HUDEP-2 (cell line): ENCODE results near the gene HDAC4.

ENCODE experiments used
- DNase-seq, 76 experiments: peaks; one replicate each; lab custom pipeline; 2025; ENCODE audit not compliant: unreplicated experiment in 76 of 76; lab: John Stamatoyannopoulos, UW

Gene HDAC4

GRCh38 chr2:239285932-239286230 lies 114.9 kb downstream of the HDAC4 start:
- no peak for DNase-seq

DNA sequence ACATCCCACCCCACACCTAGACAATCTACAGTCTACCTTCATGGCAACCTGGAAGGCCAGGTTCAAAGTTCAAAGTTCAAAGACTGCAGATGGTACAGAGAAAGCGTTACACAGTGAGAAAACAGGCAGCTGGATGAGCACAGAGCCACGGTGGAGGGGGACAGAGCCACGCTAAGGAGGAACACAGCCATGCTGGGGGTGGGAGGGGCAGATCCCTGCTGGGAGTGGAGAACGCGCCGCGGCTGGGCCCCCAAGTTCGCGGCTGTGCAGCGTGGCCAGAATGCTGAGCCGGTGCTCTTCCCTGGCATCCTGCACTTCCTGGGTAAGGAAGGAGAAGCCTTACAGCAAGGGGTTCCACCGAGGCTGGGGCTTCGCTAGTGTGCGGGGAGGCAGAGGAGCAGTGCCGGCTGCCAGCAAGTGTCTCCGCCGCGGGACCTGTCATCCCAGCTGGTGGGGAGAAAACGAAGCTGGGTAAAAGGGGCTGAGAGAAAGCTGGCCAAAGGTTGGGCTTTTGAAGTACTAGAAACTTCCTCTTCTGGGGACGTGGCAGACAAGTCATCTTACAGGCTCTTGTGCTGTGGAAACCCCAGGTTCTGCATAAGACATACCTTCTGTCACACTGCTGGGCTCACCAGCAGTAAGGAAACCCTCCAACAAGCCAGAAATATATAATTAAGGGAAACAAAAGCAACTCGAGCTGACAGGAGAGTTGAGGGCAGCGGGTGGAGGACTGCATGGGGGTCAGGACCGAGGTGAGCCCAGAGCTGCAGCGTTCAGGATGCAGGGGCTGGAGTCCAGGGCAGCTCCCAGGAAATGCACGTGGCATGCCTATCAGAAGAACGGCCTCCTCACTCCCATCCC lies 115.5 kb downstream of the HDAC4 start:
- peak in 1 of 76 experiments; percentile 23 for DNase-seq

GRCh38 chr2:239283961-239284795 lies 116.6 kb downstream of the HDAC4 start:
- no peak for DNase-seq

DNA sequence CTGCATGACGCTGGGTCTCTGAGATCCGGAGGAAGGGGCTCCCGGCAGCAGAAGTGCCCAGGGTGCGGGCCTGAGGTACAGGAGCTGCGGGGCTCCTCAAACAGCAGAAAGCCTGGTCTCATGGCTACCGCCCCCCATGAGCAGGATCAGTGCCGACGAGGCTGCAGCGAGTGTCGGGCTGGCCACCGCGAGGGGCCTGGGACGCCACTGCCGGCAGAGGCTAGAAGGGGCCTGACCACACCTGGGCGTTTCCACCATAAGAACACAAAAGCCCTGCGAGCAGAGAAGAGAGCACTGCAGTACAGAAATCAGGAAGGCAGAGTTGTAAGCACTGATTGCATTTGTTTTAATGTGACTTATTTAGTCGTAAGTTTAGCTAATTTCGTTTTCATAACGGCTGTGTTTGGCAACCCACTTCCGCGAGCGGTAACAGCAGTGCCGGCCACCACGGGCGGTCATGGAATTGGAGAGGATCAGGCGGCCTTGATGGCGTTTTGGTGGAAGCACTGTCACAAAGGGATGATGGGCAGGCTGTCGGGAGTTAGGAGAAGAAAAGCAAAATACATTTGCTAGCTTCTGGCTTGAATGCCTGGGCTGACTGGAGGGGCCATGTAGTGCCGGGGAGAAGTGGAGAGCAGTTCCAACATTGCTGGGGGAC lies 117.4 kb downstream of the HDAC4 start:
- DNase-seq: no peak

DNA sequence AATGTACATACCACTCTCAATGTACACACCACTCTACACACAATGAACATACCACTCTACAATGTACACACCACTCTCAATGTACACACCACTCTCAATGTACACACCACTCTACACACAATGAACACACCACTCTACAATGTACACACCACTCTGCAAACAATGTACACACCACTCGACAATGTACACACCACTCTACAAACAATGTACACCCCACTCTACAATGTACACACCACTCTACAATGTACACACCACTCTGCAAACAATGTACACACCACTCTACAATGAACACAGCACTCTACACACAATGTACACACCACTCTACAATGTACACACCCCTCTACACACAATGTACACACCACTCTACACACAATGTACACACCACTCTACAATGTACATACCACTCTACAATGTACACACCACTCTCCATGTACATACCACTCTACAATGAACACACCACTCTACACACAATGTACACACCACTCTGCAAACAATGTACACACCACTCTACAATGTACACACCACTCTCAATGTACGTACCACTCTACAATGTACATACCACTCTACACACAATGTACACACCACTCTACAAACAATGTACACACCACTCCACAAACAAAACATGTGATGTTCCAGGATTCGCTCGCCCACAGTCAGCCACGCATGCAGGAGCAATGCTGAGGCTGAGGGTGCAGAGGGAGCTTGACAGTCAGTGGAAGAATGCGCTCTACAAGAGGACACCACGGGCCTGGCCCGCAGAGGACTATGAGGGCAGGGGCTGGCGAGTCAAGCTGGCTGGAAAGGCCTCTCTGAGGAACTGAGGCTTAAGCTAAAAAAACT lies 118.2 kb downstream of the HDAC4 start:
- no peak for DNase-seq

- peak in 64 of 76 experiments; percentile 11 to 79 (median 49) for DNase-seq
Measured at GRCh38 chr2:239280296-239281017, 120.4 kb downstream of the HDAC4 start.

- DNase-seq: peak in 10 of 76 experiments; percentile 11 to 50 (median 31)
Measured at GRCh38 chr2:239279508-239280295, 121.1 kb downstream of the HDAC4 start.

GRCh38 chr2:239278941-239279365 lies 121.9 kb downstream of the HDAC4 start:
- DNase-seq: peak in 5 of 76 experiments; percentile 10 to 36 (median 20)

DNA sequence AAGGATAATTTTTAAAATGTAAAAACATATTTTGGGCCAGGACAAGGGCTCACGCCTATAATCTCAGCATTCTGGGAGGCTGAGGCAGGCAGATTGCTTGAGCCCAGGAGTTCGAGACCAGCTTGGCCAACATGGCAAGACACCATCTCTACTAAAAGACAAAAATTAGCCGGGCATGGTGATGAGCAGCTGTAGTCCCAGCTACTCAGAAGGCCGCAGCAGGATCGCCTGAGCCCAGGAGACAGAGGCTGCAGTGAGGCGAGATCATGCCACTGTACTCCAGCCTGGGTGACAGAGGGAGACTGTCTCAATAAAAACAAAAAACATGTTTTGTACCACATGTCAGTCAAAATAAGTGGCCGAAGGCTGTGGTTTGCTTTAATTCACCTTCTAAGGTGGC lies 122.5 kb downstream of the HDAC4 start:
- no peak for DNase-seq

- DNase-seq: no peak
Measured at GRCh38 chr2:239277401-239278085, 123.3 kb downstream of the HDAC4 start.

DNA sequence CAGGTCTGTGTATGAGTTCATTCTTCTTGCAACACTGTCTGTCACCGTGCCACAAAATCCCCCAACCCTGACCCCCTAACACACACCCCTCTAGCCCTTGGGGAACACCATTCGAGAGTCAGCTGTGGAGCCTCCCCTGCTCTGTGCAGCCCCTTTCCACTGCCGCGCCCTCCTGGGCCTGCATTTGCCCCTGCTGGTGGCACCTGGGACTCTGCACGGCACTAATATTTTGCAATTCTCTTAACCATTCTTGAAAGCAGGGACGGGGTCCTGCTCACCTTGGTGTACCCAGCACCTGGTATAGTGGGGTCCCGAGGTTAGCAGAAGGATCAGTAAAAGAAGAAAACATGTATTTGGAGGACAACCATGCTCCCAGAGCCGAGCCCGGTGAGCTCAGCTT lies 124.0 kb downstream of the HDAC4 start:
- no peak for DNase-seq

- DNase-seq: peak in 4 of 76 experiments; percentile 10 to 29 (median 19)
Measured at GRCh38 chr2:239275847-239276831, 124.7 kb downstream of the HDAC4 start.

DNA sequence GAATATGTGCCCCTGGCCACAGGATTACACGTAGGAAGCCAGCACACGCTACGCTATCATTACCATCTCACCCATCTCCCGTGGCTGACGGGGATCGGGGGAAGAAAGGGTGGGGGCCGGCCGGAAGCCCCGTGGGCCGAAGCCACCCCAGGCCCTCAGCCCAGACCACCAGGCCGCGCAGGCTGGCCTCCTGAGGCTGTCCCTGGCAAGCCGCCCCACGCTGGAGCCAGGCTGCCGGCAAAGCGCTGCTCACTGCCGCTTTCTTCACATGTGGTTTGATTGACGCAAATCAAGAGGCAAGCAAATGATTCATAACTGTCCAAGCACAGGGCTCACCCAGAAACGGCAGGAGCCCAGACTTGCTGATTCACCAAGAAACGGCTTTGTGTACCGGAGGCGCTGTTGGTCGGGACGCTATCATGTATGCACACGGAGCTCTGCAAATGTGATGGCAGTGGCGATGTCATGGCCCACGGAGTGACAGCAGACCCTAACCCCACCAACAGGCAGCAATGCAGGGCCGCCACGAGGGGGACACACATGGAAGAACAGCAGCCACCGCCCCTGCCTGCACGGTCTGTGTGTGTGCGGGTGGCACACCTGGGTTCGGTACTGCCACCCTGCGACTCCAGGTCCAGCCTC lies 125.7 kb downstream of the HDAC4 start:
- DNase-seq: peak in 64 of 76 experiments; percentile 6 to 86 (median 63)

- peak in 17 of 76 experiments; percentile 4 to 54 (median 29) for DNase-seq
Measured at GRCh38 chr2:239274391-239275043, 126.3 kb downstream of the HDAC4 start.

GRCh38 chr2:239273280-239274234 lies 127.3 kb downstream of the HDAC4 start:
- DNase-seq: no peak
